GM12892 (cell line): ENCODE data around the gene CDH4.

Experiments used
- DNase-seq: peaks from one replicate; pipeline ENCODE4 v3.0.0; 2011; ENCODE audit not compliant: insufficient read length
- FAIRE-seq: peaks from 2 replicates; lab custom pipeline; 2011; peaks lifted over from hg19 to GRCh38; lab: Jason Lieb, UNC
- POLR2A ChIP-seq: IDR thresholded peaks from 2 replicates; pipeline ENCODE4 v1.6.1; 2011; ENCODE audit warnings: low read depth, low read length, control low read depth
- POLR2AphosphoS5 ChIP-seq: IDR thresholded peaks from 2 replicates; pipeline ENCODE4 v1.6.1; 2011; ENCODE audit warnings: low read depth, low read length, control low read depth
- TAF1 ChIP-seq: IDR thresholded peaks from 2 replicates; pipeline ENCODE4 v1.6.1; 2011; ENCODE audit warnings: low read depth, mild to moderate bottlenecking, control low read depth, low read length, borderline replicate concordance

The CDH4 gene

DNA sequence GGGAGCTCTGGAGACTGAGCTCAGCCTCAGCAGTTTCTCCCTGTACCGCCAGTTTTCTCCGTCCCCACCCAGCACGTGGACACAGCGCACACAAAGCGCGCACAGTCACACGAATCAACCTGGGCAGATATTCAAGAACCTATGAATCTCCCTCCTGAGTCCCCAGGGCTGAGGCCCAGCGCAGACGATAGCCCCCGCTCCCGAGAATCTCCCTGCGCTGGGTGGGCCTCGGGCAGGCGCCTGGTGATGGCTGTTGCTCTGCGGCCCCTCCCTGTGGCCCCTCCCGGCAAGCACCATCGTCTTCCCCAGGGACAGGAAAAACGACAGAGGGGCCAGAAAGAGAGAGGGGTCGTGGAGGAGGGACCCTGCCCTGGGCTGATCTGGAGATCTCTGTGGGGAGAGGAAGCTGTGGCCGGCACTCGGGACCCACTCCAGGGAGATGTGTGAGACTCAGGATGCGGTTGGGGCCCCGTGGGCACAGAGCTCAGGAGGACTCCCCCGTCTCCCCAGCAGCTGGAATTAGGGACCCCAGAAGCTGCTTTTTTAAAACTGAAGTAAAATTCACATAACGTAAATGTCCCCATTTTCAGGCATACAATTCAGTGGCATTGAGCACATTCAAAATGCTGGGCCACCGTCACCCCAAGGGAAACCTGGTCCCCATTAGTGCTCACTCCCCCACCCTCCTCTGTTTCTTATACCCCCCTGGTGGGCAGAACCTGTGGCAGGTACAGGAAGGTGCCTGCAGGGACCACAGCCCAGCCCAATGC is 482.9 kb downstream of the CDH4 start:
- TF ChIP-seq POLR2AphosphoS5 (no peak), POLR2A (no peak), TAF1 (no peak)
- DNase-seq (no peak), FAIRE-seq (no peak)

DNA sequence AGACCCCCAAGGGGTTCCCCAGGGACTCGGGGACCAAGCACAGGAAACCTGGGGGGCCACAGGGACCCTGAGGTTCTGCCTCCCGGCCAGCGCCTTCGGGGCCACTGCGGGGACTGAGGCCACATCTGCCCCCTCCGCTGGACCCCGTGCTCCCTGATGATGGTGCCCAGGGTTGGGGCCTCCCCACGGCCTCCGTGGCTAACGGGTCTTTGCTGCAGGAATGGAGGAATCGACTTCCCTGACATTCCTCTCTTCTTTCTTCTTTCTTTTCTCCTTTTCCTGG is 483.4 kb downstream of the CDH4 start:
- TF ChIP-seq TAF1 (no peak), POLR2AphosphoS5 (no peak), POLR2A (no peak)
- DNase-seq (no peak), FAIRE-seq (no peak)

DNA sequence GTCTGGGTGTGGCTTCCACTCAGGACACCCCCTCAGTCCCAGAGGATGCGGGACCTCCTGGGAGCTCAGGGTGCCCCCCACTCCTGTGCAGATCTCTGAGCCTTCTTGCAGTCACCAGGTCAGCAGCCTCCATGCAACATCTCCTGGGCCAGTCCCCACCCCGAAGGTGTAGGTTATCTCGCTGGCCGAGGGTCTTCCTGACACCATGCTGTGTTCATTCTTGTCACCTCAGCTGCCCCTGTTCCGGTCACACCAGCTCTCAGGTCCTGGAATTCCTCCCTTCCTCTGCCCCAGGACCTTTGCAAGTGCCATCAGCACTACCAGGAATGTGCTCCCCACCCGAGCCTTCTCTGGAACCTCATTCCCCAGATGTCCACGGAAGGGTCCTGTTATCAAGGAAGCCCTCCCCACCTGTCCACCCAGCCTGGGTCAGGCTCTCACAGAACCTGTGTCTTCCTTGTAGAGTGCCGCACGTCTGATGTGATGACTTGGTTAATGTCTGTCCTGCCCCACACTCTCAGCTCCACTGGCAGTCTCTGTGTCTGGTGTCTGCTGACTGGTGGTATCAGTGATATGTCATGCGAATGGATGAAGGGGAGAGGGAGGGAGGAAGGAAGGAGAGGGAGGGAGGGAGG is 484.1 kb downstream of the CDH4 start:
- no peak for DNase-seq
- TF ChIP-seq POLR2AphosphoS5 = no peak
- no peak for TF ChIP-seq TAF1
- TF ChIP-seq POLR2A = no peak
- no peak for FAIRE-seq

DNA sequence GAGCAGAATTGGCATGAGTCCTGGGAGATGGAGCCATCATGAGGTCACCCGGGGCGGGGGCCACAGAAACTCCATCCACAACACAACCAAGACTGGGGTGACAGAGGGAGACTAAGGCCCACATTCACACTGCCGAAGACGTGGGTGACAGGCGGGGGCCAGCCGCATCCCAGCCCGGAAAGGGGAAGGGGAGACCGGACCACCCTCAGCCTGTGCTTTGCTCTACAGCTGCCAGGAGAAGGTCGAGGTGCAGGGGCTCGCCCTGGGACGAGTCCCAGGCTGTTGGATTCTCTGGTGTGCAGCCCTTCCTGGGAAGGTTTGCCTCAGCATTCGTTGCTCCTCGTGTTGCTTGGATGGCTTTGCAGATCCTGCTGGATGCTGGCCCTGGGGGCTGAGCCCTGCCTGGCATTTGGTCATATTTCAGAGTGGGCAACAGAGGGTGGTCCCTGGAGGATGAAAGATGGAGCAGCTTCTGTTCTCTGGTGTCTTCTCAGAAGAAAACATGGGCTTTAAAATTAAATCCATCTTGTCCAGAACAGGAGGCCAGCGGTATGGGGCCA is 484.8 kb downstream of the CDH4 start:
- DNase-seq (no peak), FAIRE-seq (no peak)
- no peak for TF ChIP-seq POLR2AphosphoS5
- no peak for TF ChIP-seq TAF1
- TF ChIP-seq POLR2A = no peak

DNA sequence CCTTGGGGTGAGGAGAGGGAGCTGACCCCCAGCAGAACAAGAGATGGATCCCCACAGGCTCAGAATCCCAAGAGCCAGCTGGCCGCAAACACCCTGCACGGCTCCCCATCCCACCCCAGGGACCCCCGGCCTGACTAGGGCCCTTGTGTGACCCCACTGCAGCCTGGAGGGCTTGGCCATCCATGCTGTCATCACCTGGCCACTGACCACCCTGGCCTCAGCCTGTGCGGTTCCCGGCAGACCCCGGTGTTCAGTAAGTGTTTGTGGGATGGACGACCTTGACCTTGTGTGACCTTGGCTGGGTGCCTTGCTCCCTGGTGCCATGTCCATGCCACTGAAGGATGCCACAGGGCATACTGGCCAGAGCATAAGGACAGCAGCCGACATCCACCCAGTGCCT is 485.3 kb downstream of the CDH4 start:
- FAIRE-seq (no peak), DNase-seq (no peak)
- TF ChIP-seq POLR2AphosphoS5 (no peak), POLR2A (no peak), TAF1 (no peak)

DNA sequence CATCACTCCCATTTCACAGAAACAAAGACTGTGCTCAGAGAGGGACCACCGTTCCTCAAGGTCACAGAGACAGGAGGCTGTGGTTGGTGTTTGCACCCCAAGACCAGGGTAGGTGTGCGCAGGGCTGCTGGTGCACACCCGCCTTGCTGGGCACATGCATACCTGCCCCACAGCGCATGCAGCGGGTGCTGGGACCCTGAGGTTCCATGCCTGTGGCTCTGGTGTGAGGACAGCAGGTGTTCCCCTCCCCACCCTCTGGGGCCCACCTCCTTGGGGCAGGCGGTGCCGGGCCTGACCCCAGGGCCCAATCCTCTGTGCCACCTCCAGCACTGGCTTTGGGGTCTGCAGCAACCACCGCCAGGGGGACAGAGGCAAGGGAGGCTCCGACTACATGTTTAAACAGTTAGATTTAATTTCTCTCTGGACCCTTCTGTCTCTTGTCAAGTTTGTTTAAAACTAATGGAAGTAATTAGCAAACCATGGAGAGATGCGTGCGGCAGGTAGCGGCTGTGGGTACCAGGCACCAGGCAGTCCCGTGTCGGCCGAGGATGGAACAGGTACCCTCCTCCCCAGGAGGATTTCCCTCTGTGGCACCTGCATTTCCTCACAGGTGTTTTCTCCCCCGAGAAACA is 485.9 kb downstream of the CDH4 start:
- TF ChIP-seq POLR2A (no peak), TAF1 (no peak), POLR2AphosphoS5 (no peak)
- FAIRE-seq (no peak), DNase-seq (no peak)

- no peak for FAIRE-seq
- TF ChIP-seq POLR2A (no peak), TAF1 (no peak), POLR2AphosphoS5 (no peak)
- no peak for DNase-seq
Measured at GRCh38 chr20:61738601-61739069, 486.6 kb downstream of the CDH4 start.

DNA sequence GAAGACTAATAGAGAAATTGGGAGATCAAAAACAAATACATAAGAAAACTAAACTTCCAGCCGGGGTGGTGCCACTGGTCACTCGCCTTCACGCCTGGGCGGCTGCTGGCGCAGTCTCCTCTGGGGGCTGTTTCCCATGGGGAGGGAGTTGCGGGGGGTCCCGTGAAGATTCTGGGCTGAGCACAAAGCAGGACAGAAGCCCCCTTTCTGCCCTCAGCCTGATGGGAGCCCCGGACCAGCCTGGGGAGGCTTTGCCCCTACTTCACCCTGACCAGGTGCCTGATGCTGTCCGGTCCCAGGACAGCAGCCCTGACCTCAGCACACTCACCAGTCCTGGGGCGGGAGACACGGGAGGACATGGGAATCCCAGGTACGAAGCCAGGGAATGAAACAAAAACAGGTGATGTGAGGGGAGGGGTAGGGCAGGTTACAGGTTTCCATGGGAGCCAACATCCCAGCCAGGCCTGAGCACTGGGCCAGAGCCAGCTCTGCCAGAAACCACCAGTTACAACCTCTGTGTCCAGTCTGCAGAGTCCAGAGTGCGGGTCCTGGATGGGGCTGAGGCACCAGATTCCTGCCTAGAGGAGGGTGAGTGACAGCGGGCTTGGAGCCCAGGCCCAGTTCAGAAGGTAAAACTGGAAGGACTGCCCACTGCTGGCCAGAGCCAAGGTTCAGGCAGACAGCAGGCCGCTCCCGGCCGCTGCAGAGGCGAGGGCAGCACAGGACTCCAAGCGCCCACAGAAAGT is 487.2 kb downstream of the CDH4 start:
- TF ChIP-seq TAF1 = no peak
- no peak for FAIRE-seq
- DNase-seq = no peak

GRCh38 chr20:61739832-61740118 is 487.7 kb downstream of the CDH4 start:
- no peak for DNase-seq
- no peak for FAIRE-seq
- TF ChIP-seq POLR2A (no peak), POLR2AphosphoS5 (no peak), TAF1 (no peak)

GRCh38 chr20:61742097-61742825 is 490.2 kb downstream of the CDH4 start:
- FAIRE-seq (no peak), DNase-seq (no peak)
- TF ChIP-seq POLR2AphosphoS5 (no peak), TAF1 (no peak), POLR2A (no peak)

DNA sequence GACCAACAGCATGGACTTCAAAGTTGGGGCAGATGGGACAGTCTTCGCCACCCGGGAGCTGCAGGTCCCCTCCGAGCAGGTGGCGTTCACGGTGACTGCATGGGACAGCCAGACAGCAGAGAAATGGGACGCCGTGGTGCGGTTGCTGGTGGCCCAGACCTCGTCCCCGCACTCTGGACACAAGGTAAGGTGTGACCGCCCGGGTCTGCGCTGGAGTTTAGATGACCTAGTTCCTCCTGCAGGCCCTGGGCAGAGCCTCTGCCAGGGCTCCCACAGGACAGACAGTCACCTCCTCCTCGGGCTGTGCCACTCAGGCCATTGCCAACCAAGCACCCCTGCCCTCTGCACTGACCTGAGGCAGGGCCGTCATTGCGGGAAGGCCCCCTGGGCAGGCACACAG is 491.5 kb downstream of the CDH4 start:
- TF ChIP-seq POLR2A (no peak), TAF1 (no peak), POLR2AphosphoS5 (no peak)
- FAIRE-seq (no peak), DNase-seq (no peak)
